Measurements from ENCODE around the gene XPO4. TPM values are rescaled to one million over a fixed set of nuclear protein-coding genes. Genes with fewer than 3 reads are reported as not detected.

The XPO4 gene
- total RNA-seq, 1 donor from 2014 or later: 19.9 TPM

- Histone ChIP-seq H2AFZ (ENCODE audit: low read depth, low read length) (no peak overlapping the region), H3K27ac (ENCODE audit: low read depth, low read length) (no peak overlapping the region), H3K4me2 (ENCODE audit: low read length) (peak overlapping the region; percentile 14), H3K4me3 (ENCODE audit: insufficient read depth, low read depth, low read length) (no peak overlapping the region), H3K9ac (ENCODE audit: low read length) (no peak overlapping the region), H3K36me3 (ENCODE audit: insufficient read depth, low read length) (peaks cover 7% of the 10 kb centered on the region), H3K9me3 (ENCODE audit: insufficient read depth, low read depth, low read length) (no peaks in the 10 kb centered on the region), H3K4me1 (ENCODE audit: insufficient read depth, low read length) (peaks cover 15% of the 10 kb centered on the region), H4K20me1 (ENCODE audit: insufficient read depth, low read length) (no peaks in the 10 kb centered on the region), H3K79me2 (ENCODE audit: insufficient read depth, low read length) (no peaks in the 10 kb centered on the region), H3K27me3 (ENCODE audit: insufficient read depth, low read length) (no peaks in the 10 kb centered on the region)
- no peak overlapping the region for H3K4me3 Mint-ChIP-seq (ENCODE audit: unreplicated experiment)
- H3K4me1 Mint-ChIP-seq (ENCODE audit: low read depth, unreplicated experiment): peaks cover 10% of the 10 kb centered on the region
- peaks cover 23% of the 10 kb centered on the region for H3K36me3 Mint-ChIP-seq (ENCODE audit: low read depth, unreplicated experiment)
- peak; percentile 22 for DNase-seq (ENCODE audit: low read depth)
- TF ChIP-seq, protein P1, sequence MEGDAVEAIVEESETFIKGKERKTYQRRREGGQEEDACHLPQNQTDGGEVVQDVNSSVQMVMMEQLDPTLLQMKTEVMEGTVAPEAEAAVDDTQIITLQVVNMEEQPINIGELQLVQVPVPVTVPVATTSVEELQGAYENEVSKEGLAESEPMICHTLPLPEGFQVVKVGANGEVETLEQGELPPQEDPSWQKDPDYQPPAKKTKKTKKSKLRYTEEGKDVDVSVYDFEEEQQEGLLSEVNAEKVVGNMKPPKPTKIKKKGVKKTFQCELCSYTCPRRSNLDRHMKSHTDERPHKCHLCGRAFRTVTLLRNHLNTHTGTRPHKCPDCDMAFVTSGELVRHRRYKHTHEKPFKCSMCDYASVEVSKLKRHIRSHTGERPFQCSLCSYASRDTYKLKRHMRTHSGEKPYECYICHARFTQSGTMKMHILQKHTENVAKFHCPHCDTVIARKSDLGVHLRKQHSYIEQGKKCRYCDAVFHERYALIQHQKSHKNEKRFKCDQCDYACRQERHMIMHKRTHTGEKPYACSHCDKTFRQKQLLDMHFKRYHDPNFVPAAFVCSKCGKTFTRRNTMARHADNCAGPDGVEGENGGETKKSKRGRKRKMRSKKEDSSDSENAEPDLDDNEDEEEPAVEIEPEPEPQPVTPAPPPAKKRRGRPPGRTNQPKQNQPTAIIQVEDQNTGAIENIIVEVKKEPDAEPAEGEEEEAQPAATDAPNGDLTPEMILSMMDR (IDR thresholded peaks at IDR 0.05; ENCODE audit: insufficient read depth, low read depth, low read length): no peak
- TF ChIP-seq EZH2 (IDR thresholded peaks at IDR 0.05; ENCODE audit: insufficient read depth, low read length): no peak
- no peaks in the 10 kb centered on the region for H3K9me3 Mint-ChIP-seq (ENCODE audit: unreplicated experiment)
- H3K27me3 Mint-ChIP-seq (ENCODE audit: low read depth, unreplicated experiment): no peaks in the 10 kb centered on the region
- FAIRE-seq: peak; percentile 41
- no peak overlapping the region for H3K27ac Mint-ChIP-seq (ENCODE audit: unreplicated experiment)
Measured at GRCh38 chr13:20796791-20797508, 105.6 kb downstream of the XPO4 start.

- no peak overlapping the region for H3K27ac ChIP-seq (ENCODE audit: low read depth, low read length)
- no peak overlapping the region for H3K4me2 ChIP-seq (ENCODE audit: low read length)
- no peaks in the 10 kb centered on the region for H3K9me3 Mint-ChIP-seq (ENCODE audit: unreplicated experiment)
- H3K36me3 Mint-ChIP-seq (ENCODE audit: low read depth, unreplicated experiment): peaks cover 9% of the 10 kb centered on the region
- H4K20me1 ChIP-seq (ENCODE audit: insufficient read depth, low read length): no peaks in the 10 kb centered on the region
- H3K79me2 ChIP-seq (ENCODE audit: insufficient read depth, low read length): no peaks in the 10 kb centered on the region
- no peak for TF ChIP-seq EZH2 (IDR thresholded peaks at IDR 0.05; ENCODE audit: insufficient read depth, low read length)
- TF ChIP-seq, protein P1 (IDR thresholded peaks at IDR 0.05; ENCODE audit: insufficient read depth, low read depth, low read length): no peak
- no peak overlapping the region for H3K9ac ChIP-seq (ENCODE audit: low read length)
- H3K36me3 ChIP-seq (ENCODE audit: insufficient read depth, low read length): peaks cover 12% of the 10 kb centered on the region
- peaks cover 4% of the 10 kb centered on the region for H3K4me1 Mint-ChIP-seq (ENCODE audit: low read depth, unreplicated experiment)
- no peak overlapping the region for H3K4me3 ChIP-seq (ENCODE audit: insufficient read depth, low read depth, low read length)
- no peak overlapping the region for H2AFZ ChIP-seq (ENCODE audit: low read depth, low read length)
- no peak for FAIRE-seq
- H3K27me3 ChIP-seq (ENCODE audit: insufficient read depth, low read length): no peaks in the 10 kb centered on the region
- no peaks in the 10 kb centered on the region for H3K27me3 Mint-ChIP-seq (ENCODE audit: low read depth, unreplicated experiment)
- no peaks in the 10 kb centered on the region for H3K9me3 ChIP-seq (ENCODE audit: insufficient read depth, low read depth, low read length)
- H3K27ac Mint-ChIP-seq (ENCODE audit: unreplicated experiment): no peak overlapping the region
- no peak overlapping the region for H3K4me3 Mint-ChIP-seq (ENCODE audit: unreplicated experiment)
- peaks cover 3% of the 10 kb centered on the region for H3K4me1 ChIP-seq (ENCODE audit: insufficient read depth, low read length)
- DNase-seq (ENCODE audit: low read depth): no peak
Measured at GRCh38 chr13:20789665-20790064, 112.9 kb downstream of the XPO4 start.

DNA sequence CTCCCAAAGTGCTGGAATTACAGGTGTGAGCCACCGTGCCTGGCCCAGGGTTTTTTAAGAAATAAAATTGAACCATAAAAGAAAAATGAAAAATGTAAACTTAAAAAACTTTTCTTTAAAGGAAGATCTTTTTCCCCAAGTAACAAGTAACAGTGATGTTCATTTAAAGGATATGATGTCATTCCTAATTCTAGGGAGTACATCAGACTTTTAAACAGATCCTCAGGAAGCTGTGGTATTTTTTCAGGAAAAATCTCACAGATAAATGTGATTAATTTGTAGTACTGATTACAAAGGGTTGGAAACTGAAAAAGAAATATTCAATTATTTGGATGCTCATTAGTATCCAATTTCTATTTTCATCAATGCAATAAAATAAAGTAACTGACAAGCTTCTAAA lies 114.2 kb downstream of the XPO4 start:
- Mint-ChIP-seq H3K4me3 (ENCODE audit: unreplicated experiment) (no peak overlapping the region), H3K27me3 (ENCODE audit: low read depth, unreplicated experiment) (no peaks in the 10 kb centered on the region), H3K36me3 (ENCODE audit: low read depth, unreplicated experiment) (peaks cover 10% of the 10 kb centered on the region), H3K9me3 (ENCODE audit: unreplicated experiment) (no peaks in the 10 kb centered on the region), H3K4me1 (ENCODE audit: low read depth, unreplicated experiment) (peaks cover 4% of the 10 kb centered on the region), H3K27ac (ENCODE audit: unreplicated experiment) (no peak overlapping the region)
- DNase-seq (ENCODE audit: low read depth) (no peak), FAIRE-seq (no peak)
- no peak for TF ChIP-seq EZH2 (IDR thresholded peaks at IDR 0.05; ENCODE audit: insufficient read depth, low read length)
- TF ChIP-seq, protein P1 (IDR thresholded peaks at IDR 0.05; ENCODE audit: insufficient read depth, low read depth, low read length): no peak
- Histone ChIP-seq H3K9ac (ENCODE audit: low read length) (no peak overlapping the region), H3K36me3 (ENCODE audit: insufficient read depth, low read length) (peaks cover 12% of the 10 kb centered on the region), H3K9me3 (ENCODE audit: insufficient read depth, low read depth, low read length) (no peaks in the 10 kb centered on the region), H2AFZ (ENCODE audit: low read depth, low read length) (no peak overlapping the region), H3K4me3 (ENCODE audit: insufficient read depth, low read depth, low read length) (no peak overlapping the region), H3K27me3 (ENCODE audit: insufficient read depth, low read length) (no peaks in the 10 kb centered on the region), H3K4me1 (ENCODE audit: insufficient read depth, low read length) (peaks cover 3% of the 10 kb centered on the region), H3K4me2 (ENCODE audit: low read length) (no peak overlapping the region), H3K27ac (ENCODE audit: low read depth, low read length) (no peak overlapping the region), H4K20me1 (ENCODE audit: insufficient read depth, low read length) (no peaks in the 10 kb centered on the region), H3K79me2 (ENCODE audit: insufficient read depth, low read length) (no peaks in the 10 kb centered on the region)
